ENCODE results near the gene TRIM16.
"Not testable (repeated sequence)": the region's sequence is repeated elsewhere in the genome, so short reads cannot be mapped to it uniquely, and the experiment has no call there.

The TRIM16 gene

DNA sequence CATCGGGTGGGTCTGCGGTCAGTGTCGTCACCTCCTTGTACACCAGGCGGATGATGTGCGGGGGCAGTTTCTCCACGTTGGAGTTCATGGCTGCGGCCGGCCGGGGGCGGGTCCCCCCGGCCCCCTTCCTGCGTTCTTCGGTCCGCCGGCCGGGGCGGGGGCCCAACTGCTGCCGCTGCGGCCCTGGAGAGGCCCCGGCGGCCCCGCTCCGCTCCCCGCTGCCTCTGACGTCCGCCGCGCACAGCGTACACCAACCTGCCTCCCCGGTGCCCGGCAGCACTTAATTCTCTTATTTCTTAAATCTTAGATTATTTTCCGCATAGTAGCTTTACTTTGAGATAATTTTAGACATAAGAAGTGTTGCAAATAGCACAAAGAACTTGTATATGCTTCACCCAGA, 20.7 kb upstream of the TRIM16 start:
- Histone ChIP-seq H3K9me3 (ENCODE audit: control extremely low read depth in 1 of 5, control insufficient read depth in 4 of 5, insufficient read depth in 2 of 5, low read depth in 1 of 5, low read length in 4 of 5) (peaks cover 15 to 38% (median 22%) of the 10 kb centered on the region in 5 experiments), H3K36me3 (ENCODE audit: control insufficient read depth in 4 of 4, insufficient read depth in 4 of 4, low read length in 3 of 4) (peaks cover 15 to 49% (median 31%) of the 10 kb centered on the region in 4 experiments)
- H3K27me3 ChIP-seq (replicated peaks in 2 of 5; ENCODE audit: control insufficient read depth in 4 of 5, insufficient read depth in 5 of 5, low read length in 4 of 5); H3K27ac ChIP-seq (ENCODE audit: insufficient read depth in 1 of 2, low read depth in 1 of 2, low read length in 2 of 2, poor library complexity in 1 of 2, severe bottlenecking in 2 of 2); POLR2A ChIA-PET; H3K4me3 ChIP-seq (ENCODE audit: control insufficient read depth in 1 of 7, extremely low read depth in 1 of 7, insufficient read depth in 4 of 7, low read depth in 2 of 7, low read length in 6 of 7); DNase-seq; H3K4me1 ChIP-seq (ENCODE audit: control extremely low read depth in 1 of 4, control insufficient read depth in 4 of 4, insufficient read depth in 4 of 4, low read length in 3 of 4); CTCF ChIA-PET: not testable (repeated sequence)
- WGBS (ENCODE audit: insufficient coverage): 98% methylated on average over 16 of the region's 32 CpGs

DNA sequence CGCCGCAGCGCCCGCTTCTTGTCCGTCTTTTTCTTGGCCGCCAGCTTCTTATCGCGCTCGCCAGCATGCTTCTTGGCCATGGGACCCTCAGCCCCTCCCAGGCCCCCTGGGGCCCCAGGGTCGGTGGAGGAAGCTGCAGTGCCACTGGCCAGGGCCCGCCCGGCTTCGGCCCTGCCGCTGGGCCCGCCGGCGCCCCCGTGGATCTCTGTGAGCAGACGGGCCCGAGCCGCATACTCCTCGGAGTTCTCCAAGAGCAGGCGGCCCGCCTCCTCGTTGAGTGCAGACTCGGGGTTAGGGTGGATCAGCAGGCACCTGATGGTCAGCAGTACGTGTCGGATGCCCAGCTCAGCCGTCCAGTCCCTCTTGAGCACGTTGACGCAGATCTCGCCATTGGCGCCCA, 20.1 kb upstream of the TRIM16 start:
- peaks cover 15 to 49% (median 31%) of the 10 kb centered on the region in 4 experiments for H3K36me3 ChIP-seq (ENCODE audit: control insufficient read depth in 4 of 4, insufficient read depth in 4 of 4, low read length in 3 of 4)
- POLR2A ChIA-PET; H3K4me1 ChIP-seq (ENCODE audit: control extremely low read depth in 1 of 4, control insufficient read depth in 4 of 4, insufficient read depth in 4 of 4, low read length in 3 of 4); H3K27ac ChIP-seq (ENCODE audit: insufficient read depth in 1 of 2, low read depth in 1 of 2, low read length in 2 of 2, poor library complexity in 1 of 2, severe bottlenecking in 2 of 2); DNase-seq; H3K27me3 ChIP-seq (replicated peaks in 2 of 5; ENCODE audit: control insufficient read depth in 4 of 5, insufficient read depth in 5 of 5, low read length in 4 of 5); CTCF ChIA-PET; H3K4me3 ChIP-seq (ENCODE audit: control insufficient read depth in 1 of 7, extremely low read depth in 1 of 7, insufficient read depth in 4 of 7, low read depth in 2 of 7, low read length in 6 of 7): not testable (repeated sequence)
- 98% methylated on average over 11 of the region's 33 CpGs for WGBS (ENCODE audit: insufficient coverage)
- H3K9me3 ChIP-seq (ENCODE audit: control extremely low read depth in 1 of 5, control insufficient read depth in 4 of 5, insufficient read depth in 2 of 5, low read depth in 1 of 5, low read length in 4 of 5): peaks cover 15 to 38% (median 22%) of the 10 kb centered on the region in 5 experiments

DNA sequence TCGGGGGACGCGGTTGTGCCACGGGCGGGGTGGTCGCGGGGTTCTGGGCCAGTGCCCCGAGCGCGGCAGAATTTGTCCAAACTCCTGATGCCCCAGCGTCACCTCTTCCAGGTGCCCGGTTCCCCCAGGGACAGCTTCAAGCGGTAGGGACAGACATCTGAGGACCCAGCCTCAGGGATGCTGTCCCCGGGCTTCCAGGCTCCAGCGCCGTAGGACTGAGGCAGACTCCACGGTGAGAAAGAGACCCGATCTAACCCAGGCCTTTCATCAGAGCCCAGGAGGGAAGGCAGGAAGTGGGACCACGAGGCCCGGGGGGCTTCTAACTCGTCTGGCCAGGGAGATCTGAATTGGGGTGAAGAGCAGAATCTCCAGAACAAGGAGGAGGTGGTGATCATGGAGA, 15.8 kb upstream of the TRIM16 start:
- H3K27me3 ChIP-seq (replicated peaks in 2 of 5; ENCODE audit: control insufficient read depth in 4 of 5, insufficient read depth in 5 of 5, low read length in 4 of 5); CTCF ChIA-PET; DNase-seq; H3K27ac ChIP-seq (ENCODE audit: insufficient read depth in 1 of 2, low read depth in 1 of 2, low read length in 2 of 2, poor library complexity in 1 of 2, severe bottlenecking in 2 of 2); H3K4me1 ChIP-seq (ENCODE audit: control extremely low read depth in 1 of 4, control insufficient read depth in 4 of 4, insufficient read depth in 4 of 4, low read length in 3 of 4); POLR2A ChIA-PET; H3K9me3 ChIP-seq (ENCODE audit: control extremely low read depth in 1 of 5, control insufficient read depth in 4 of 5, insufficient read depth in 2 of 5, low read depth in 1 of 5, low read length in 4 of 5): not testable (repeated sequence)
- WGBS (ENCODE audit: insufficient coverage): no CpG with 5 or more reads among the region's 21 CpGs
- Histone ChIP-seq H3K4me3 (ENCODE audit: control insufficient read depth in 1 of 7, extremely low read depth in 1 of 7, insufficient read depth in 4 of 7, low read depth in 2 of 7, low read length in 6 of 7) (peak overlapping the region; percentile 38 to 78 (median 61)), H3K36me3 (ENCODE audit: control insufficient read depth in 4 of 4, insufficient read depth in 4 of 4, low read length in 3 of 4) (peaks cover 0 to 12% (median 3%) of the 10 kb centered on the region in 4 experiments)

DNA sequence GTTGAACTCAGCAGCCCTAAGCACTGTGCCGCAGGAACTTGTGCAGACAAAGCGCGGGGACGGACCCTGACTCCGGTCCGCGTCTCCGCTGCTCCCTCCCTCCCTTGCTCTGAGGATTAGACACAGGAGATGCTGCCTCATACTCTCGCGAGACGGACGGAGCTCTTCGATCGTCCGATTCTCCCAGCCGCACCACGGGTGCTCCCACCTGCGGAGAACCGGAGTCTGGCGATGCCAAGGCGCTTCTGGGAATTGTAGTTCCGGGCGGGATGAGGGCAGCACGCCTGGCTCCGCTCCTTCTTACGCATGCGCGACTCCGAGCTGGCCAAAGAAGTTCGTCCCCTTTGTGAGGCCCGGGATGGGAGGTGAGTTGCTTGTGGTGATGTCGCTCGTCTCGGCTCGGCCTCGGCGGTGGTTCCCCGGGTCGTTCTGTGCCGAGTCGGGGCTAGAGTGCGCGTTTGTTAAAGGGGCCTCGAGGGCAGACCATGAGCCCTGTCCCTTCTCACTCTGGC, 15.4 kb upstream of the TRIM16 start, which contains the start of gene ZNF286A:
Gene ZNF286A, plus strand, starts transcription at position 340 of the 512 bp plus-strand sequence. CDS start 578 bp downstream, outside the sequence.
- Histone ChIP-seq H3K4me3 (ENCODE audit: control insufficient read depth in 1 of 7, extremely low read depth in 1 of 7, insufficient read depth in 4 of 7, low read depth in 2 of 7, low read length in 6 of 7) (peak within 1 kb of the TSS; percentile 38 to 78 (median 61)), H3K27ac (ENCODE audit: insufficient read depth in 1 of 2, low read depth in 1 of 2, low read length in 2 of 2, poor library complexity in 1 of 2, severe bottlenecking in 2 of 2) (peak within 1 kb of the TSS in 1 of 2 experiments; percentile 58)
- 0% methylated on average over 23 of the region's 44 CpGs for WGBS (ENCODE audit: insufficient coverage)
- H3K27me3 ChIP-seq (replicated peaks in 2 of 5; ENCODE audit: control insufficient read depth in 4 of 5, insufficient read depth in 5 of 5, low read length in 4 of 5); H3K4me1 ChIP-seq (ENCODE audit: control extremely low read depth in 1 of 4, control insufficient read depth in 4 of 4, insufficient read depth in 4 of 4, low read length in 3 of 4); CTCF ChIA-PET; H3K9me3 ChIP-seq (ENCODE audit: control extremely low read depth in 1 of 5, control insufficient read depth in 4 of 5, insufficient read depth in 2 of 5, low read depth in 1 of 5, low read length in 4 of 5); POLR2A ChIA-PET; H3K36me3 ChIP-seq (ENCODE audit: control insufficient read depth in 4 of 4, insufficient read depth in 4 of 4, low read length in 3 of 4): not testable (repeated sequence)
- peak; percentile 96 to 99 (median 99) for DNase-seq

DNA sequence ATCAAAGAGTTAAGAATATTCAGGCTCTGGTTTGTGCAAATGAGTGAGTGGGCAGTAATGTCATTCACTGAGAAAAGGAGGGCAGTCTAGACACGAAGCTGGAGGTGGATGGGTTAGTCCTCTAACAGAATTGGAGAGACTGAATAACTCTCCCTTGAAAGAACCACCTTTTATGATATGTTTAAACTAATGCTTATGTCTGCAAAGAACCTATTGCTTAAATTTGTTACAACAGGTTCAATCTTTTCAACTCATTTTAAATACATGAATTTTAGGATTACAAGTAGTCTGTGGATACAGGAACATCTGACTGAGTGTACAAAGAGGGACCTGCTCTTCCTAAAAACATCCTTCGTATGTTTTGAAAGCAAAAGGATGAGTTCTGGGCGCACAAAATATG, 14.9 kb upstream of the TRIM16 start:
- H3K4me1 ChIP-seq (ENCODE audit: control extremely low read depth in 1 of 4, control insufficient read depth in 4 of 4, insufficient read depth in 4 of 4, low read length in 3 of 4); H3K9me3 ChIP-seq (ENCODE audit: control extremely low read depth in 1 of 5, control insufficient read depth in 4 of 5, insufficient read depth in 2 of 5, low read depth in 1 of 5, low read length in 4 of 5); H3K27me3 ChIP-seq (replicated peaks in 2 of 5; ENCODE audit: control insufficient read depth in 4 of 5, insufficient read depth in 5 of 5, low read length in 4 of 5); DNase-seq; CTCF ChIA-PET; H3K36me3 ChIP-seq (ENCODE audit: control insufficient read depth in 4 of 4, insufficient read depth in 4 of 4, low read length in 3 of 4); POLR2A ChIA-PET: not testable (repeated sequence)
- no CpG with 5 or more reads among the region's 3 CpGs for WGBS (ENCODE audit: insufficient coverage)
- H3K4me3 ChIP-seq (ENCODE audit: control insufficient read depth in 1 of 7, extremely low read depth in 1 of 7, insufficient read depth in 4 of 7, low read depth in 2 of 7, low read length in 6 of 7): peak overlapping the region in 6 of 7 experiments; percentile 38 to 78 (median 64)
- peak overlapping the region in 1 of 2 experiments; percentile 58 for H3K27ac ChIP-seq (ENCODE audit: insufficient read depth in 1 of 2, low read depth in 1 of 2, low read length in 2 of 2, poor library complexity in 1 of 2, severe bottlenecking in 2 of 2)

DNA sequence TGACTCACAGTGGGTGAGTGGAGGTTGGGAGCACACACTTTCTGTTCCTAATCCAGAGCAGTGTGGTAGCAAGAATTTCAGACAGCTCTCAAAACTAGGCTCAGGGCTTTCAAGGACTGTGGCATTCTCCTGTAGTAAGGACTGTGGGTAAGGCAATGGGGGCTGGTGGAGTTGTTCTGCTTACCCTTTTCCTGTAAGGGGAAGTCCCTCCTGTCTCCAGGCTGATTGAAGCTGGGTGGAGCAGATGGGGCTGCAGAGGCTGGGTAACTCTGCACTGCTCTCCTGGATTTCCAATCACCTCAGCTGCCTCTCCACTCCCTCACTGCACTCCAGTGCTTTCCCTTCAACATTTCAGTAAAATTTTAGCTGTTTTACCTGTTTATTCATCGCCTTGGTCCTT, 3.4 kb upstream of the TRIM16 start:
- H3K27ac ChIP-seq (ENCODE audit: insufficient read depth in 1 of 2, low read depth in 1 of 2, low read length in 2 of 2, poor library complexity in 1 of 2, severe bottlenecking in 2 of 2); H3K27me3 ChIP-seq (replicated peaks in 2 of 5; ENCODE audit: control insufficient read depth in 4 of 5, insufficient read depth in 5 of 5, low read length in 4 of 5); CTCF ChIA-PET; H3K4me1 ChIP-seq (ENCODE audit: control extremely low read depth in 1 of 4, control insufficient read depth in 4 of 4, insufficient read depth in 4 of 4, low read length in 3 of 4); POLR2A ChIA-PET; H3K4me3 ChIP-seq (ENCODE audit: control insufficient read depth in 1 of 7, extremely low read depth in 1 of 7, insufficient read depth in 4 of 7, low read depth in 2 of 7, low read length in 6 of 7); H3K36me3 ChIP-seq (ENCODE audit: control insufficient read depth in 4 of 4, insufficient read depth in 4 of 4, low read length in 3 of 4); DNase-seq; H3K9me3 ChIP-seq (ENCODE audit: control extremely low read depth in 1 of 5, control insufficient read depth in 4 of 5, insufficient read depth in 2 of 5, low read depth in 1 of 5, low read length in 4 of 5): not testable (repeated sequence)
- no CpG with 5 or more reads among the region's 1 CpG for WGBS (ENCODE audit: insufficient coverage)

DNA sequence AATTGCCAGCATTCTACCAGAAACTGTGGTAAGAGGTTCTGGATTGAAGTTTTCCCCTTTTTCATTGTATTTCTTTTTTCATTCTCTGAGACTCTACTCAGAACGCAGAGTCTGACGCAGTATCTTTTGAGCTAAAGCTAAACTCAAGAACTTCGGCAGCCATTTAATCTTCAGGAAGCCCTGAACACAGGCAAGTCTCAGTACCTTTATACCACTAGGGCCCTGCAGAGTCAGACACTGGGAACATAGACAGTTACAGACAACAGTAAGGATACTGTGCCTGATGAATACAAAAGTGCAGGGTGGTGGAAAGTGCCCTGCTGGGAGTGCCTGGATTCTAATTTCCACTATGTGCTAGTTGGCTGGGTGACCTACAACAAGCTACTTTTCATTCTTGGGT, 976 bp downstream of the TRIM16 start:
- CTCF ChIA-PET; H3K27ac ChIP-seq (ENCODE audit: insufficient read depth in 1 of 2, low read depth in 1 of 2, low read length in 2 of 2, poor library complexity in 1 of 2, severe bottlenecking in 2 of 2); H3K36me3 ChIP-seq (ENCODE audit: control insufficient read depth in 4 of 4, insufficient read depth in 4 of 4, low read length in 3 of 4); POLR2A ChIA-PET; H3K27me3 ChIP-seq (replicated peaks in 2 of 5; ENCODE audit: control insufficient read depth in 4 of 5, insufficient read depth in 5 of 5, low read length in 4 of 5); H3K9me3 ChIP-seq (ENCODE audit: control extremely low read depth in 1 of 5, control insufficient read depth in 4 of 5, insufficient read depth in 2 of 5, low read depth in 1 of 5, low read length in 4 of 5); H3K4me1 ChIP-seq (ENCODE audit: control extremely low read depth in 1 of 4, control insufficient read depth in 4 of 4, insufficient read depth in 4 of 4, low read length in 3 of 4); DNase-seq: not testable (repeated sequence)
- 100% methylated on average over 1 of the region's 3 CpGs for WGBS (ENCODE audit: insufficient coverage)
- H3K4me3 ChIP-seq (ENCODE audit: control insufficient read depth in 1 of 7, extremely low read depth in 1 of 7, insufficient read depth in 4 of 7, low read depth in 2 of 7, low read length in 6 of 7): peak overlapping the region in 1 of 7 experiments; percentile 74
